HuH-7.5 (cell line): ENCODE measurements around the gene ARID1B.

ENCODE experiments used
- DNase-seq: peaks from one replicate; pipeline ENCODE4 v3.0.0; 2011; ENCODE audit warnings: low spot score

The ARID1B gene

GRCh38 chr6:157101166-157101565 lies 324.0 kb downstream of the ARID1B start:
- DNase-seq, result no peak

GRCh38 chr6:157104803-157105202 lies 327.6 kb downstream of the ARID1B start:
- DNase-seq, result no peak

GRCh38 chr6:157106487-157106886 lies 329.3 kb downstream of the ARID1B start:
- no peak for DNase-seq

- DNase-seq, result no peak
Measured at GRCh38 chr6:157107571-157107914, 330.4 kb downstream of the ARID1B start.

GRCh38 chr6:157107915-157108651 lies 330.9 kb downstream of the ARID1B start:
- no peak for DNase-seq

- no peak for DNase-seq
Measured at GRCh38 chr6:157108923-157109322, 331.7 kb downstream of the ARID1B start.

- no peak for DNase-seq
Measured at GRCh38 chr6:157110607-157111006, 333.4 kb downstream of the ARID1B start.

- no peak for DNase-seq
Measured at GRCh38 chr6:157113389-157113788, 336.2 kb downstream of the ARID1B start.

GRCh38 chr6:157116426-157116825 lies 339.2 kb downstream of the ARID1B start:
- DNase-seq, result no peak

GRCh38 chr6:157117431-157118095 lies 340.4 kb downstream of the ARID1B start:
- no peak for DNase-seq

GRCh38 chr6:157119502-157120027 lies 342.4 kb downstream of the ARID1B start:
- no peak for DNase-seq

GRCh38 chr6:157120534-157121232 lies 343.5 kb downstream of the ARID1B start:
- no peak for DNase-seq

GRCh38 chr6:157121897-157122296 lies 344.7 kb downstream of the ARID1B start:
- no peak for DNase-seq

GRCh38 chr6:157123234-157123633 lies 346.1 kb downstream of the ARID1B start:
- no peak for DNase-seq

- no peak for DNase-seq
Measured at GRCh38 chr6:157124485-157125254, 347.5 kb downstream of the ARID1B start.

GRCh38 chr6:157125531-157125930 lies 348.4 kb downstream of the ARID1B start:
- no peak for DNase-seq

- DNase-seq, result no peak
Measured at GRCh38 chr6:157126183-157127098, 349.3 kb downstream of the ARID1B start.

- DNase-seq, result no peak
Measured at GRCh38 chr6:157128235-157128775, 351.1 kb downstream of the ARID1B start.

GRCh38 chr6:157131250-157131649 lies 354.1 kb downstream of the ARID1B start:
- DNase-seq, result no peak

- no peak for DNase-seq
Measured at GRCh38 chr6:157133856-157134255, 356.7 kb downstream of the ARID1B start.
